Trophoblast cell (in vitro differentiated cells and primary cell): ENCODE data around the gene SH2D3A.

Experiments
- DNase-seq, 2 donors: peaks; one replicate each; pipeline ENCODE4 v3.0.0-alpha.2; 2016
- H2AFZ ChIP-seq: 2 replicates; pipeline ENCODE4 v1.6.1; 2013; ENCODE audit warnings: low read length, moderate library complexity, mild to moderate bottlenecking; ENCODE audit not compliant: insufficient read depth, poor library complexity
- H2AK5ac ChIP-seq: 2 replicates; pipeline ENCODE4 v1.6.1; 2013; ENCODE audit warnings: mild to moderate bottlenecking, low read length
- H2BK120ac ChIP-seq: 2 replicates; pipeline ENCODE4 v1.6.1; 2013; ENCODE audit warnings: low read length, mild to moderate bottlenecking, moderate library complexity; ENCODE audit not compliant: insufficient read depth, poor library complexity
- H2BK12ac ChIP-seq: 2 replicates; pipeline ENCODE4 v1.6.1; 2013; ENCODE audit warnings: mild to moderate bottlenecking, low read length, moderate library complexity
- H2BK5ac ChIP-seq: 2 replicates; pipeline ENCODE4 v1.6.1; 2013; ENCODE audit warnings: low read length, low read depth, moderate library complexity, mild to moderate bottlenecking; ENCODE audit not compliant: poor library complexity
- H3K14ac ChIP-seq: 2 replicates; pipeline ENCODE4 v1.6.1; 2013; ENCODE audit warnings: mild to moderate bottlenecking, low read length
- H3K18ac ChIP-seq: 2 replicates; pipeline ENCODE4 v1.6.1; 2013; ENCODE audit warnings: mild to moderate bottlenecking, low read length
- H3K23ac ChIP-seq: 2 replicates; pipeline ENCODE4 v1.6.1; 2013; ENCODE audit warnings: low read length
- H3K27ac ChIP-seq: 2 replicates; pipeline ENCODE4 v1.5.1; 2013; ENCODE audit warnings: low read depth, mild to moderate bottlenecking, inconsistent platforms, low read length, moderate library complexity
- H3K27me3 ChIP-seq: 2 replicates; pipeline ENCODE4 v1.6.1; 2013; ENCODE audit warnings: inconsistent platforms, mild to moderate bottlenecking, low read length, moderate library complexity; ENCODE audit not compliant: insufficient read depth
- H3K36me3 ChIP-seq, 2 experiments: 1 replicate in 1 of 2; 2 replicates in 1 of 2; pipeline ENCODE4 v1.6.1; 2013; ENCODE audit warnings: low read length in 2 of 2, mild to moderate bottlenecking in 2 of 2, moderate library complexity in 1 of 2; ENCODE audit not compliant: insufficient read depth in 2 of 2, control insufficient read depth in 1 of 2
- H3K4ac ChIP-seq: 2 replicates; pipeline ENCODE4 v1.6.1; 2013; ENCODE audit warnings: low read depth, mild to moderate bottlenecking, low read length, moderate library complexity
- H3K4me1 ChIP-seq, 2 experiments: 1 replicate in 1 of 2; 2 replicates in 1 of 2; pipeline ENCODE4 v1.6.1; 2013; ENCODE audit warnings: low read length in 2 of 2, mild to moderate bottlenecking in 2 of 2, moderate library complexity in 1 of 2; ENCODE audit not compliant: insufficient read depth in 2 of 2, control insufficient read depth in 1 of 2
- H3K4me2 ChIP-seq: 2 replicates; pipeline ENCODE4 v1.6.1; 2013; ENCODE audit warnings: inconsistent platforms, mild to moderate bottlenecking, low read length, moderate library complexity
- H3K4me3 ChIP-seq: 2 replicates; pipeline ENCODE4 v1.5.1; 2013; ENCODE audit warnings: mild to moderate bottlenecking, low read depth, low read length, inconsistent platforms
- H3K79me1 ChIP-seq: one replicate; pipeline ENCODE4 v1.6.1; 2013; ENCODE audit warnings: low read length
- H3K79me2 ChIP-seq: 2 replicates; pipeline ENCODE4 v1.6.1; 2013; ENCODE audit warnings: low read length, mild to moderate bottlenecking; ENCODE audit not compliant: control insufficient read depth, insufficient read depth, poor library complexity
- H3K9ac ChIP-seq: 2 replicates; pipeline ENCODE4 v1.6.1; 2013; ENCODE audit warnings: mild to moderate bottlenecking, low read length
- H3K9me3 ChIP-seq: 2 replicates; pipeline ENCODE4 v1.6.1; 2013; ENCODE audit warnings: low read depth, mild to moderate bottlenecking, control low read depth, inconsistent platforms, low read length; ENCODE audit not compliant: insufficient read depth
- H4K12ac ChIP-seq: 2 replicates; pipeline ENCODE4 v1.6.1; 2013; ENCODE audit warnings: low read depth, mild to moderate bottlenecking, low read length, moderate library complexity
- H4K8ac ChIP-seq: 2 replicates; pipeline ENCODE4 v1.6.1; 2013; ENCODE audit warnings: low read depth, mild to moderate bottlenecking, low read length, moderate library complexity
- H4K91ac ChIP-seq: one replicate; pipeline ENCODE4 v1.6.1; 2013; ENCODE audit warnings: low read depth, mild to moderate bottlenecking, low read length, moderate library complexity
- WGBS: extraction: QIAGEN DNeasy Blood & Tissue Kit; methylation state at CpG from one replicate; pipeline ENCODE4 v1.1.7; 2013; ENCODE audit warnings: missing lambda C conversion rate; ENCODE audit not compliant: insufficient read length, insufficient coverage; ENCODE audit errors: extremely low coverage; 5-methylcytosine and 5-hydroxymethylcytosine counted together

Gene SH2D3A

DNA sequence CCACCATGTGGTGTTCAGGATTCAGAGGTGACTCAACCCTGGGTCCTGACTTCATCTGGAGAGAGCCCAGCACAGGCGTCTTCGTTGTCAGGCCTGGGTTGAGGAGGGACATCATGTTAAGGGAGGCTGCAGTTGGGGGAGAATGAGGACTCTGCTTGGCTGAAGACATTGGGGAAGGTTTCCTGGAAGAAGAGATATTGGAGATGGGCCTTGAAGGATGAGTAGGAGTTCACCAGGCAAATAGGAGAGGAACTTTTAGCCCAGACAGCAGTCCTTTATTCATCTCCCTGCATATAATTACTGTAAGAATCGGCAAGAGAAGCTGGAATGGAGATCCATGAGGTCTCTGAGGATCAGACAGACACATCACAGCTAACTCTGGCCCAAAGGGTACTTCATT lies 44.1 kb upstream of the SH2D3A start:
- Histone ChIP-seq H3K4ac (no peak overlapping the region), H2BK12ac (no peak overlapping the region), H3K9ac (no peak overlapping the region), H3K36me3 (no peaks in the 10 kb centered on the region), H2BK120ac (no peak overlapping the region), H2AK5ac (no peak overlapping the region), H4K91ac (no peak overlapping the region), H4K12ac (no peak overlapping the region), H4K8ac (no peak overlapping the region), H3K79me2 (no peaks in the 10 kb centered on the region), H2BK5ac (no peak overlapping the region), H3K4me1 (no peaks in the 10 kb centered on the region), H3K14ac (no peak overlapping the region), H3K4me2 (no peak overlapping the region), H3K79me1 (no peaks in the 10 kb centered on the region), H3K9me3 (peaks cover 6% of the 10 kb centered on the region), H3K27ac (no peak overlapping the region), H3K4me3 (no peak overlapping the region), H3K18ac (no peak overlapping the region), H3K23ac (no peak overlapping the region), H2AFZ (no peak overlapping the region), H3K27me3 (no peaks in the 10 kb centered on the region)
- no peak for DNase-seq
- WGBS: no CpG with 5 or more reads among the region's 3 CpGs

DNA sequence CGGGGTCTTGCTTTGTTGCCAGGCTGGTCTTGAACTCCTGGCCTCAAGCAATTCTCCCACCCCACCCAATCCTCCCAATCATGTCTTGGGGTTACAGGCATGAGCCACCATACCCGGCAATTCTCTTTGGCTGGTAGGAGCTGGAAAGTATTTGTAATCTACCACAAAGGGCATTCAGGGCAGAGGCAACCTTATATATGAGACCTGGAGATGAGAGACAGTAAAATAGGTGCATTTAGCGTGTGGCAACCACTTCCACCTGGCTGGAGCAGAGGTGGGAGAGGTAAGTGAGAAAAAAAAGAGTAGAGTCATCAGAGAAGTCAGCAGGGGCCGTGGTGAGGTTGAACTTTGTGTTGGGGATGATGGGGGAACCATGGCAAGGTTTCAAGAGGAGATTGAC lies 42.0 kb upstream of the SH2D3A start:
- no peaks in the 10 kb centered on the region for H3K36me3 ChIP-seq
- H3K79me1 ChIP-seq: no peaks in the 10 kb centered on the region
- WGBS: no CpG with 5 or more reads among the region's 4 CpGs
- H3K23ac ChIP-seq: no peak overlapping the region
- no peak overlapping the region for H2BK12ac ChIP-seq
- no peak overlapping the region for H3K4me2 ChIP-seq
- no peak overlapping the region for H3K27ac ChIP-seq
- no peaks in the 10 kb centered on the region for H3K27me3 ChIP-seq
- no peak overlapping the region for H3K18ac ChIP-seq
- no peak overlapping the region for H4K91ac ChIP-seq
- no peak overlapping the region for H3K9ac ChIP-seq
- DNase-seq: no peak
- no peak overlapping the region for H3K14ac ChIP-seq
- no peak overlapping the region for H2BK120ac ChIP-seq
- H3K4me1 ChIP-seq: no peaks in the 10 kb centered on the region
- H2AK5ac ChIP-seq: no peak overlapping the region
- H3K4ac ChIP-seq: no peak overlapping the region
- H3K4me3 ChIP-seq: no peak overlapping the region
- no peaks in the 10 kb centered on the region for H3K79me2 ChIP-seq
- H2BK5ac ChIP-seq: no peak overlapping the region
- no peak overlapping the region for H2AFZ ChIP-seq
- H4K8ac ChIP-seq: no peak overlapping the region
- H4K12ac ChIP-seq: no peak overlapping the region
- H3K9me3 ChIP-seq: peaks cover 5% of the 10 kb centered on the region

DNA sequence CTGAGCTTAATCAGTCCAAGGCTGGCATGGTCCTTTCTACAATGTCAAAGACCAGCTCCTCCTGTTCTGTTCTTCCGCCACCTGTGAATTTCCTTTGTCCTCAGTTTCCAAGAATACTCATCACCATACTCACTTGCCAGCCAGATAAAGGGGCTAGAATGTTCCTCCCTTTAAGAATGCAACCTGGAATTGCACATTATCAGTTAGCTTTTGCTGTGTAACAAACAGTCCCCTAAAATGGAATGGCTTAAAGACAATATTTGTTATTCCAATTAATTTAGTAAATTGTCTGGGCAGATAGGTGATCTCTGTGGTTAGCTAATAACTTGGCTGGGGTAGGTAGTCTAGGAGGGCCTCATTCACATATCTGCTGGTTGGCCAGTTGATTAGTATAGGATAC lies 41.3 kb upstream of the SH2D3A start:
- Histone ChIP-seq H2BK120ac (no peak overlapping the region), H3K27me3 (no peaks in the 10 kb centered on the region), H3K36me3 (no peaks in the 10 kb centered on the region), H3K23ac (no peak overlapping the region), H3K4ac (no peak overlapping the region), H3K4me2 (no peak overlapping the region), H2BK12ac (no peak overlapping the region), H3K14ac (no peak overlapping the region), H3K79me1 (no peaks in the 10 kb centered on the region), H3K27ac (no peak overlapping the region), H4K8ac (no peak overlapping the region), H2AK5ac (no peak overlapping the region), H4K12ac (no peak overlapping the region), H3K79me2 (no peaks in the 10 kb centered on the region), H3K18ac (no peak overlapping the region), H3K9me3 (peaks cover 5% of the 10 kb centered on the region), H3K9ac (no peak overlapping the region), H4K91ac (no peak overlapping the region), H3K4me1 (no peaks in the 10 kb centered on the region), H2AFZ (no peak overlapping the region), H2BK5ac (no peak overlapping the region), H3K4me3 (no peak overlapping the region)
- DNase-seq: no peak
- WGBS: no CpG with 5 or more reads among the region's 1 CpG

DNA sequence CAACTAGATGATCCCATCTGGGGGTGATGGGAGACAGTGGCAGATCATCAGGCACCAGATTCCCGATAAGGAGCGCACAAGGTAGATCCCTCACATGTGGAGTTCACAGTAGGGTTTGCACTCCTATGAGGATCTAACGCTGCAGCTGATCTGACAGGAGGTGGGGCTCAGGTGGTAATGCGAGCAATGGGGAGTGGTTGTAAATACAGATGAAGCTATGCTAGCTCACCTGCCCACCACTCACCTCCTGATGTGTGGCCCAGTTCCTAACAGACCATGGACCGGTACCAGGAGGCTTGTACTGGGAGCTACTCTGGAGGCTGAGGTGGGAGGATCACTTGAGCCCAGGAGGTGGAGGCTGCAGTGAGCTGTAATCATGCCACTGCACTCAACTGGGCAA lies 40.1 kb upstream of the SH2D3A start:
- no peak overlapping the region for H4K12ac ChIP-seq
- no peak overlapping the region for H3K14ac ChIP-seq
- no peak overlapping the region for H2AK5ac ChIP-seq
- no peak overlapping the region for H4K8ac ChIP-seq
- H4K91ac ChIP-seq: no peak overlapping the region
- no peaks in the 10 kb centered on the region for H3K79me1 ChIP-seq
- no peak overlapping the region for H3K4ac ChIP-seq
- WGBS: no CpG with 5 or more reads among the region's 5 CpGs
- no peak overlapping the region for H2BK5ac ChIP-seq
- no peak for DNase-seq
- no peak overlapping the region for H3K4me3 ChIP-seq
- no peak overlapping the region for H3K4me2 ChIP-seq
- no peak overlapping the region for H3K23ac ChIP-seq
- no peaks in the 10 kb centered on the region for H3K27me3 ChIP-seq
- H3K36me3 ChIP-seq: no peaks in the 10 kb centered on the region
- H3K9ac ChIP-seq: no peak overlapping the region
- no peak overlapping the region for H2AFZ ChIP-seq
- peaks cover 8% of the 10 kb centered on the region for H3K9me3 ChIP-seq
- no peak overlapping the region for H3K27ac ChIP-seq
- H3K4me1 ChIP-seq: no peaks in the 10 kb centered on the region
- no peak overlapping the region for H2BK12ac ChIP-seq
- no peak overlapping the region for H3K18ac ChIP-seq
- no peaks in the 10 kb centered on the region for H3K79me2 ChIP-seq
- H2BK120ac ChIP-seq: no peak overlapping the region
